Neural cell (in vitro differentiated cells): ENCODE results near the gene TECPR1. TPM values are rescaled to one million over a fixed set of nuclear protein-coding genes. Genes with fewer than 3 reads are reported as not detected.

ENCODE experiments used
- H2AFZ ChIP-seq: fragments of 200-600, 300-800 bp; sonication (generic), shearing (Covaris generic); 2 replicates; pipeline ENCODE4 v1.6.0; 2014; ENCODE audit warnings: low read depth, mild to moderate bottlenecking, antibody characterized with exemption, low read length, moderate library complexity
- H3F3A ChIP-seq: fragments of 200-600 bp; shearing (Covaris generic); 2 replicates; pipeline ENCODE4 v1.6.1; 2016; ENCODE audit warnings: mild to moderate bottlenecking, moderate library complexity, mixed read lengths, antibody characterized with exemption, low read length; ENCODE audit not compliant: insufficient read depth, poor library complexity, severe bottlenecking
- H3K27ac ChIP-seq: fragments of 200-600, 300-800 bp; sonication (generic), shearing (Covaris generic); 2 replicates; pipeline ENCODE4 v1.5.1; 2014; ENCODE audit warnings: mild to moderate bottlenecking, low read length, moderate library complexity
- H3K27me3 ChIP-seq: fragments of 300-800, 200-600 bp; sonication (generic), shearing (Covaris generic); 2 replicates; pipeline ENCODE4 v1.6.0; 2014; ENCODE audit warnings: mild to moderate bottlenecking, low read depth, low read length, moderate library complexity; ENCODE audit not compliant: insufficient read depth
- H3K36me3 ChIP-seq: fragments of 300-800, 200-600 bp; sonication (generic), shearing (Covaris generic); 2 replicates; pipeline ENCODE4 v1.5.1; 2014; ENCODE audit warnings: mild to moderate bottlenecking, antibody characterized with exemption, low read length, moderate library complexity; ENCODE audit not compliant: insufficient read depth
- H3K4me2 ChIP-seq: fragments of 300-800, 200-600 bp; sonication (generic), shearing (Covaris generic); 2 replicates; pipeline ENCODE4 v1.6.0; 2014; ENCODE audit warnings: mild to moderate bottlenecking, low read length
- H3K4me3 ChIP-seq: fragments of 300-800, 200-600 bp; sonication (generic), shearing (Covaris generic); 2 replicates; pipeline ENCODE4 v1.5.1; 2014; ENCODE audit warnings: mild to moderate bottlenecking, low read length, moderate library complexity
- H3K79me2 ChIP-seq: fragments of 200-600 bp; shearing (Covaris generic); replicated peaks from 2 replicates; pipeline ENCODE4 v1.6.0; 2014; ENCODE audit warnings: mild to moderate bottlenecking, low read length, moderate library complexity; ENCODE audit not compliant: insufficient read depth
- H3K9ac ChIP-seq: fragments of 300-800, 200-600 bp; sonication (generic), shearing (Covaris generic); 2 replicates; pipeline ENCODE4 v1.6.1; 2016; ENCODE audit warnings: mild to moderate bottlenecking, low read length, mixed read lengths
- H3K9me2 ChIP-seq: fragments of 200-600 bp; shearing (Covaris generic); 2 replicates; pipeline ENCODE4 v1.6.1; 2016; ENCODE audit warnings: mild to moderate bottlenecking, low read length, mixed read lengths; ENCODE audit not compliant: insufficient read depth
- H3K9me3 ChIP-seq: fragments of 200-600, 300-800 bp; sonication (generic), shearing (Covaris generic); 2 replicates; pipeline ENCODE4 v1.6.1; 2016; ENCODE audit warnings: mild to moderate bottlenecking, mixed run types, low read length, moderate library complexity, mixed read lengths
- H4K20me1 ChIP-seq: fragments of 200-600 bp; shearing (Covaris generic); 2 replicates; pipeline ENCODE4 v1.6.1; 2016; ENCODE audit warnings: mild to moderate bottlenecking, mixed run types; ENCODE audit not compliant: insufficient read depth
- EP300 ChIP-seq: fragments of 450-650 bp; conservative IDR thresholded peaks from 2 replicates; pipeline ENCODE4 v1.6.1; 2014; ENCODE audit warnings: antibody characterized with exemption, mild to moderate bottlenecking, moderate library complexity; ENCODE audit not compliant: poor library complexity, severe bottlenecking
- EZH2 ChIP-seq: fragments of 200-600, 300-800 bp; shearing (Covaris generic), sonication (generic); IDR thresholded peaks from 2 replicates; pipeline ENCODE4 v1.6.1; 2014; ENCODE audit warnings: antibody characterized with exemption, low read length, borderline replicate concordance, mild to moderate bottlenecking; ENCODE audit not compliant: insufficient read depth, poor library complexity, severe bottlenecking
- MXI1 ChIP-seq: fragments of 450-650 bp; conservative IDR thresholded peaks from 2 replicates; pipeline ENCODE4 v1.6.1; 2014; ENCODE audit warnings: antibody characterized with exemption, mild to moderate bottlenecking; ENCODE audit not compliant: poor library complexity, severe bottlenecking
- POLR2AphosphoS5 ChIP-seq: IDR thresholded peaks from 2 replicates; pipeline ENCODE4 v1.6.1; 2012
- RAD21 ChIP-seq: fragments of 450-650 bp; conservative IDR thresholded peaks from 2 replicates; pipeline ENCODE4 v1.6.1; 2014; ENCODE audit warnings: antibody characterized with exemption, mild to moderate bottlenecking, moderate library complexity
- REST ChIP-seq: IDR thresholded peaks from 2 replicates; pipeline ENCODE4 v1.6.1; 2012; ENCODE audit warnings: borderline replicate concordance
- SMC3 ChIP-seq: fragments of 450-650 bp; conservative IDR thresholded peaks from 2 replicates; pipeline ENCODE4 v1.6.1; 2014; ENCODE audit warnings: antibody characterized with exemption, mild to moderate bottlenecking, moderate library complexity; ENCODE audit not compliant: poor library complexity
- TAF1 ChIP-seq: IDR thresholded peaks from 2 replicates; pipeline ENCODE4 v1.6.1; 2012; ENCODE audit warnings: low read depth
- polyA plus RNA-seq: library from polyadenylated mRNA; depleted of rRNA; stranded (reverse); fragments of >200 nt; gene quantifications from 2 replicates; pipeline ENCODE4 v1.2.3, GENCODE V29; 2014
- TF ChIP-seq, protein P1 (sequence below): fragments of 450-650 bp; IDR thresholded peaks from 2 replicates; pipeline ENCODE4 v1.5.1; 2014; ENCODE audit warnings: antibody characterized with exemption, mild to moderate bottlenecking, moderate library complexity; ENCODE audit not compliant: poor library complexity, severe bottlenecking

TECPR1 gene
- polyA plus RNA-seq, 1 donor from 2014 or later = 46.6 TPM

- Histone ChIP-seq H3K27ac (no peak overlapping the region), H4K20me1 (peaks cover 6% of the 10 kb centered on the region)
Measured at GRCh38 chr7:98282703-98283102, 30.7 kb upstream of the TECPR1 start.

DNA sequence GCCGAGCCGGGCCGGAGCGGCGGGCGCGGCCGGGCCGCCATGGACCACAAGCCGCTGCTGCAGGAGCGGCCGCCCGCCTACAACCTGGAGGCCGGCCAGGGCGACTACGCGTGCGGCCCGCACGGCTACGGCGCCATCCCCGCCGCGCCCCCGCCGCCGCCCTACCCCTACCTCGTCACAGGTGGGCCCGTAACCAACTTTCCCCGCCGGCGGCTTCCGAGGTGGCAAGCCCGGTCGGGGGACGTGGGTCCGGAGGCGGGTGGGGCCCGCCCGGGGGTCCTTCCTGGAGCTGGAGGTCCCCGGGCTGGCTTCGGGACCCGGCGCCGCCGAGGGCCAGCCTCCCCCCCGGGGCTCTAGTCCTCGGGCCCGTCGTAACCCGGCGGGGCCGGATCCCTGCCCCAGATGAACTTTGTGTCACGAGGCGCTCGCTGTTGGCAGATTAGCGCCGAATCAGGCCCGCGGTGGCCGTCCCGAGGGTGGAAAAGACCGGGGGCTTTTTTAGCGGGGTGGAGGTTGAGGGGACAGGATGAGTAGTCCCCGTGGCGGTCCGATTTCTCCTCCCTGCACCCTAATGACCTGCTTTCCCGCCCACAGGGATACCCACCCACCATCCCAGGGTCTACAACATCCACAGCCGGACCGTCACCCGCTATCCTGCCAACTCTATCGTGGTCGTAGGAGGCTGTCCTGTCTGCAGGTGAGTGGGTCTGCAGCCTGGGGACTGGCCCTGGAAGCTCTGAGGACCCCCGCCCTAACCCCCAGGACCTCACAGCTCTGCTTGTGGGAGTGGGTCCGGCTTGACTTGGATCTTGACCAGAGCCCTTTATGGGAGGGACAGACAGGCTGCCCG lies 29.9 kb upstream of the TECPR1 start:
- Histone ChIP-seq H3K27me3 (no peaks in the 10 kb centered on the region), H3K27ac (no peak overlapping the region), H3K4me3 (peak overlapping the region; percentile 88), H3K36me3 (no peaks in the 10 kb centered on the region), H3K79me2 (peaks cover 26% of the 10 kb centered on the region), H2AFZ (peak overlapping the region; percentile 27), H4K20me1 (peaks cover 6% of the 10 kb centered on the region), H3K9me2 (no peaks in the 10 kb centered on the region), H3K9me3 (no peaks in the 10 kb centered on the region), H3F3A (no peaks in the 10 kb centered on the region), H3K9ac (peak overlapping the region; percentile 82), H3K4me2 (peak overlapping the region; percentile 94)
- TF ChIP-seq EP300 (no peak), SMC3 (no peak), TAF1 (no peak), MXI1 (peak; percentile 22), RAD21 (no peak), EZH2 (no peak), POLR2AphosphoS5 (no peak), REST (no peak)
- TF ChIP-seq, protein P1, sequence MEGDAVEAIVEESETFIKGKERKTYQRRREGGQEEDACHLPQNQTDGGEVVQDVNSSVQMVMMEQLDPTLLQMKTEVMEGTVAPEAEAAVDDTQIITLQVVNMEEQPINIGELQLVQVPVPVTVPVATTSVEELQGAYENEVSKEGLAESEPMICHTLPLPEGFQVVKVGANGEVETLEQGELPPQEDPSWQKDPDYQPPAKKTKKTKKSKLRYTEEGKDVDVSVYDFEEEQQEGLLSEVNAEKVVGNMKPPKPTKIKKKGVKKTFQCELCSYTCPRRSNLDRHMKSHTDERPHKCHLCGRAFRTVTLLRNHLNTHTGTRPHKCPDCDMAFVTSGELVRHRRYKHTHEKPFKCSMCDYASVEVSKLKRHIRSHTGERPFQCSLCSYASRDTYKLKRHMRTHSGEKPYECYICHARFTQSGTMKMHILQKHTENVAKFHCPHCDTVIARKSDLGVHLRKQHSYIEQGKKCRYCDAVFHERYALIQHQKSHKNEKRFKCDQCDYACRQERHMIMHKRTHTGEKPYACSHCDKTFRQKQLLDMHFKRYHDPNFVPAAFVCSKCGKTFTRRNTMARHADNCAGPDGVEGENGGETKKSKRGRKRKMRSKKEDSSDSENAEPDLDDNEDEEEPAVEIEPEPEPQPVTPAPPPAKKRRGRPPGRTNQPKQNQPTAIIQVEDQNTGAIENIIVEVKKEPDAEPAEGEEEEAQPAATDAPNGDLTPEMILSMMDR = no peak

More at GRCh38 chr7:98282703-98283102, 30.7 kb upstream of the TECPR1 start:
- no peak for TF ChIP-seq EP300
- Histone ChIP-seq H2AFZ (no peak overlapping the region), H3K79me2 (peaks cover 26% of the 10 kb centered on the region), H3K4me2 (peak overlapping the region; percentile 94), H3F3A (no peaks in the 10 kb centered on the region), H3K9me2 (no peaks in the 10 kb centered on the region), H3K9me3 (no peaks in the 10 kb centered on the region), H3K36me3 (no peaks in the 10 kb centered on the region), H3K27me3 (no peaks in the 10 kb centered on the region), H3K4me3 (peak overlapping the region; percentile 88), H3K9ac (peak overlapping the region; percentile 82)
